GM10266 (cell line): ENCODE measurements around the gene LHX8.
"Not testable (repeated sequence)": the region's sequence is repeated elsewhere in the genome, so short reads cannot be mapped to it uniquely, and the experiment has no call there.

Experiments
- DNase-seq: peaks from one replicate; pipeline ENCODE4 v3.0.0; 2012; ENCODE audit errors: extremely low spot score
- TF ChIP-seq, protein P1 (sequence below): IDR thresholded peaks from 2 replicates; pipeline ENCODE4 v1.5.1; 2012; ENCODE audit warnings: mild to moderate bottlenecking, low read depth; ENCODE audit not compliant: control insufficient read depth, insufficient read depth; ENCODE audit errors: missing control alignments

LHX8 gene

DNA sequence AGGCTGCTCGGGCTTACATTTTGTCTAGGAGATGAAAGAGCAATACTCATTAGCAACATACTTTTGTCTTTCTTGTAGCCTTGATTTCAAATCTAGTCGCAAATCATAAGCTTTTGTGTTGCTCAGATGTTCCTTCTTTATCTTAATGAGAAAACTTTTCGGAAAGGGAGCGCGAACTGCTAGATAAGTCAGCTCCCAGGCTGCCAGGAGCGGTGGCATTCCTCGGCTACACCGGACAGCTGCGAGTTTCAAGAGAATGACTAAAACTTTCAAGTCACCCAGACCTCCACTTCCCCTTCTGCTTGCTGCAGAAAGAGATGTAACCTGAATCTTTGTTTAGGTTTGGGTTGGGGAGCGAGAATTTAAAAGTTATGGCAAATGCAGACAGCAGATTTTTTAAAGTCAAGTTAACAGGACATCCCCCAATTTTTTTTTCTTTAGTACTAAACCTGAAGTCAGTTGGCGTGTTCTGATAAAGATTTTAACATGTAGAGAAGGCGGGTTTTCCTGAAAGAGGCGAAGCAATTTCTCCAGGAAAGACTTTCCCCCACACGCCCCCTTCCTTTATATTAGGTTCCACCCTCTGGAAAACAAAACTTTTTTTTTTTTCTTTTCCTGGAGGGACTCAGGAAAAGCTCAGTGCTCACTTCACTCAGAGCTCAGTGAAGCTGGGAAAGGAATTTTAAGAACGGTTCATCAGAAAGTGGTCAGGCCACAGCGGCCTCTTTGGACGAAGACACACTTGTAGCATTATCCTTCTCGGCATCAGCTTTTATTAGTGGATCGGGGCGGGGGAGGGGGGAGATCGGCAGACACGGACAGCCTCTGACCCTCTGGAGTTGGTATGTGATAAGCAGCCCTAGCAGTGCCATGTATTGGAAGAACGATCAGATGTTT lies at the start of gene LHX8:
LHX8 (plus strand) TSS at position 639 of the 897 bp plus-strand sequence. CDS start 2,227 bp downstream, outside the sequence.
- DNase-seq: no peak
- TF ChIP-seq, protein P1, sequence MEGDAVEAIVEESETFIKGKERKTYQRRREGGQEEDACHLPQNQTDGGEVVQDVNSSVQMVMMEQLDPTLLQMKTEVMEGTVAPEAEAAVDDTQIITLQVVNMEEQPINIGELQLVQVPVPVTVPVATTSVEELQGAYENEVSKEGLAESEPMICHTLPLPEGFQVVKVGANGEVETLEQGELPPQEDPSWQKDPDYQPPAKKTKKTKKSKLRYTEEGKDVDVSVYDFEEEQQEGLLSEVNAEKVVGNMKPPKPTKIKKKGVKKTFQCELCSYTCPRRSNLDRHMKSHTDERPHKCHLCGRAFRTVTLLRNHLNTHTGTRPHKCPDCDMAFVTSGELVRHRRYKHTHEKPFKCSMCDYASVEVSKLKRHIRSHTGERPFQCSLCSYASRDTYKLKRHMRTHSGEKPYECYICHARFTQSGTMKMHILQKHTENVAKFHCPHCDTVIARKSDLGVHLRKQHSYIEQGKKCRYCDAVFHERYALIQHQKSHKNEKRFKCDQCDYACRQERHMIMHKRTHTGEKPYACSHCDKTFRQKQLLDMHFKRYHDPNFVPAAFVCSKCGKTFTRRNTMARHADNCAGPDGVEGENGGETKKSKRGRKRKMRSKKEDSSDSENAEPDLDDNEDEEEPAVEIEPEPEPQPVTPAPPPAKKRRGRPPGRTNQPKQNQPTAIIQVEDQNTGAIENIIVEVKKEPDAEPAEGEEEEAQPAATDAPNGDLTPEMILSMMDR: no peak

DNA sequence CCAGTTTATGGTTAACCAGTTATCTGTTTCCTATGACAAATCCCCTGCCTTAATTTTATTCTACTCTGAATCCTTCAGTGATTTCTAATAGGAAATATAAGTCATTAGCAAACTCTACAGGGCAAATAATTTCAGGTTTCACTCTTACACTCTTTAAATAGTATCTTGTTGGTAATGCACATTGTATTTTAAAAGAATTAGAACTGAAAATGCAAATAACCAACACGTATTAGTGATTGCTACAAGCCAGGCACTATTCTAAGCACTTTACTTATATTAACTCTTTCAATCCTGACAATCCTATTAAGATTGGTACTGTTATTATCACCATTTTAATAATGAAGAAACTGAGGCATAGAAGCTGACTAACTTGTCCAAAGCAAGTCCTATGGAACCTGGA lies 48.3 kb upstream of the LHX8 start:
- no peak for DNase-seq
- TF ChIP-seq, protein P1: no peak

DNA sequence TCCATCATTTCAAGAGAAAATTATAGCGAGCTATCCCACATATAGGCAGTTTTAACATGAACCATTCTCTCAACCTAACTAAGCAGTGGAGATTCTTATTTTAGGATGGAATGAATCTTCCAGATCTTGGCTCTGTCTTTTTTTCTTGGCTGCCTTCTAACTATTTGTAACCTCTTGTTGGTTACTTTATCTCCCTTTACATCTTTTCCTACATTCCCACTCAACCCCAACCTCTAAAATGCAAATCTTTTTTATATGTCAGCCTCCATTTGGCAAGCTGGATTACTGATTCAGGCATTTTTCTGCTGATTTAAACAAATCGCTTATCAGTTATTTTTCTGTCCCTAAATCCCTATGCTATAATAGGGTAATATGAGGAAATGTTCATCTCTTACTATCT lies 46.9 kb upstream of the LHX8 start:
- TF ChIP-seq, protein P1: no peak

DNA sequence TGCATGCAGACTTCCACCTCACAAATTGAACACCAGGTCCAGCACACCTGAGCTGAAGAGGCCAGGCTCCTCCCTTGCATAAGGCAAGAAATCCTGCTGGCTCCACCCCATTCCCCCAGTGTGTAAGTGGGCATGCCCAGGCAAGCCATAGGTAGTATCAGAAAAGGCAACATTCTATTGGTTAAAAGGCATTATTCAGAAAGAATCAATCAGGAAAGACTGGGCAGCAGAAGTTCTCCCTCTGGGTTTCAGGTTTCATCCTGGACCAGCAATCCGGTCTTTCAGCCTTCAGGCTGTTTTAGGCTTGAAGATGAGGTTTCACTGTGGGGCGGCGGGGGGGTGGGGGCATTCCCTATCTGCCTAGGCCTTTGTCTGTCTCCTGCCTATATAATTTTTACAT lies 42.0 kb upstream of the LHX8 start:
- DNase-seq: no peak
- TF ChIP-seq, protein P1: no peak

More for the DNA sequence above, 46.9 kb upstream of the LHX8 start:
- DNase-seq: no peak

DNA sequence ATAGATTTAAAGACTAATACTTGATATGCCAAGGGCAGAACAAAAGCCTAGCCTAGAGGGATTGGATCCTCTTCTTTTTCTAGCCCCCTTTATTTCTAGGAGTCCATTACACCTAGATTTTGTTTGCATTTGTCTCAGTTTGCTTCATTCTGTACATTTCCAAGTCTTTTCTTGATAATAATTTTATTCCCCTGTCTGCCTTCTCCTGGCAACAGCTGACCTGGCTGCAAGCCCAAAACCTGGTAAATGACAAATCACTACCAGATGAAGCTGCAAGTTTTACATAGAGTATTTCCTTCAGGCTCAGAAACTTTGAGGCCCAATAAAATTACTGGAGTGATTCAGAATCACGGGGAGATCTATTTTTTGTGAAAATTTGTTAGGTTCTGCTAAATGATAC lies 36.5 kb upstream of the LHX8 start:
- DNase-seq: no peak
- TF ChIP-seq, protein P1: no peak

DNA sequence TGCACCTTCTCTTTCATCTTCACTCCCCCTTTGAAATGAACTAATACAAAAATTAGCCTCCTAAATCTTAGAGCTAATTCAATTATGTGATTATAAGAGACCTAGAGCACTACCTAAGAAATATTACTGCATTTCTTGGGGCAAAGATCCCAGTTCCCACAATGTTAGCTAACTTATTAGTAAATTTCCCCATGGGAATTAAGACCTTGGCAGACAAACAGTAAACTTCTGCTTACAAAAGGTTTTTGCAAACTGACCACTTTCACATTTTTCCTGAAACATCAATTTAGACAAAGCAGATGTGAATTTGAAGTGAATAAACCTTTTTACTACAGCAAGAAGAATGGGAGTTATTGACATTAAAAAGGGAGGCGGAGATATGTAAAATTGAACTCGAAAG lies 34.6 kb upstream of the LHX8 start:
- no peak for DNase-seq
- TF ChIP-seq, protein P1: no peak

DNA sequence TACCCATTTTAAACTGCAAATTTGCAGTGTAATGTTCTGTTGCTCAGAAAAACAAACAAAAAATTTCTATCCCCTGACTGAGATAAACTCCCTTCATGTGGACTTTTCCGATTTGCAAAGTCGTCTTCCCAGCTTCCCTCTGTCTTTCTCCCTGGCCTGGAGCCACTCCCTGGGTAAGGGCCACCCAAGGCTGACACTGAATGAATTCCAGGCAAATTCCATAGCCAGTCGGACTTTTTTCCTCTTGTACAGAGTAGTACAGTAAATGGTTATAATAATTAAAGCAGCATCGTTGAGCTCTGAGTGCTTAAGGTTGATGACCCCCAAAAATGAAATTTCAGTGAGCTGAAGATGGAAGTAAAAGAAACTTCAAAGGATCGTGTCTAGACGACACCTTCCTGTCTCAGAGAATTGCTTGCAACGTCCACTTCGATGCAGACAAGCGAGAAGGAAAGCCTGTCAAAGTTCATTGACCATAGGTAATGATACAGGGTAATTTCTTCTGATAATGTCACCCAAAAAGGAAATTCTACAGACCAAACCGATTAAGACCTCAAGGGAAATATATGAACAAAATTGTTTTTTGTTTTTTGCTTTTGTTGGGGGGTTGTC lies 33.6 kb upstream of the LHX8 start:
- no peak for DNase-seq
- TF ChIP-seq, protein P1: no peak

DNA sequence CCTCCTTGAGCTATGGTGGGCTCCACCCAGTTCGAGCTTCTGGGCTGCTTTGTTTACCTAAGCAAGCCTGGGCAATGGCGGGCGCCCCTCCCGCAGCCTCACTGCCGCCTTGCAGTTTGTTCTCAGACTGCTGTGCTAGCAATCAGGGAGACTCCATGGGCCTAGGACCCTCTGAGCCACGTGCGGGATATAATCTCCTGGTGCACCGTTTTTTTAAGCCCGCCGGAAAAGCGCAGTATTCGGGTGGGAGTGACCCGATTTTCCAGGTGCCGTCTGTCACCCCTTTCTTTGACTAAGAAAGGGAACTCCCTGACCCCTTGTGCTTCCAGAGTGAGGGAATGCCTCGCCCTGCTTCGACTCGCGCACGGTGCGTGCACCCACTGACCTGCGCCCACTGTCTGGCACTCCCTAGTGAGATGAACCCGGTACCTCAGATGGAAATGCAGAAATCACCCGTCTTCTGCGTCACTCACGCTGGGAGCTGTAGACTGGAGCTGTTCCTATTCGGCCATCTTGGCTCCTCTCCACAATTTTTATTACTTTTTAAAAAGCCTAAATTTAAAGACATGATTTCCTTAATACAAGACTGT lies 21.7 kb upstream of the LHX8 start:
- not testable (repeated sequence) for DNase-seq
